HT-29 (cell line): ENCODE measurements around the gene TEKT1. TPM values are rescaled to one million over a fixed set of nuclear protein-coding genes. Genes with fewer than 3 reads are reported as not detected.
"Not testable (repeated sequence)": the region's sequence is repeated elsewhere in the genome, so short reads cannot be mapped to it uniquely, and the experiment has no call there.

Source experiments
- DNase-seq: peaks from one replicate; pipeline ENCODE4 v3.0.0-alpha.2; 2015; ENCODE audit warnings: low spot score
- total RNA-seq: library from RNA; depleted of rRNA; stranded (reverse); fragments of >200 nt; shearing (Covaris generic); gene quantifications from 2 replicates; pipeline ENCODE4 v1.2.3, GENCODE V29; 2014

TEKT1 gene
- total RNA-seq, 1 experiment from 2014 or later, result not detected

DNA sequence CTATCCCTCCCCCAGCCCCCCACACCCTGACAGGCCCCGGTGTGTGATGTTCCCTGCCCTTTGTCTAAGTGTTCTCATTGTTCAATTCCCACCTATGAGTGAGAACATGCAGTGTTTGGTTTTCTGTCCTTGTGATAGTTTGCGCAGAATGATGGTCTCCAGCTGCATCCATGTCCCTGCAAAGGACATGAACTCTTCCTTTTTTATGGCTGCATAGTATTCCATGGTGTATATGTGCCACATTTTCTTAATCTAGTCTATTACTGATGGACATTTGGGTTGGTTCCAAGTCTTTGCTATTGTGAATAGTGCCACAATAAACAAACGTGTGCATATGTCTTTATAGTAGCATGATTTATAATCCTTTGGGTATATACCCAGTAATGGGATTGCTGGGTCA lies 15.2 kb downstream of the TEKT1 start:
- not testable (repeated sequence) for DNase-seq

DNA sequence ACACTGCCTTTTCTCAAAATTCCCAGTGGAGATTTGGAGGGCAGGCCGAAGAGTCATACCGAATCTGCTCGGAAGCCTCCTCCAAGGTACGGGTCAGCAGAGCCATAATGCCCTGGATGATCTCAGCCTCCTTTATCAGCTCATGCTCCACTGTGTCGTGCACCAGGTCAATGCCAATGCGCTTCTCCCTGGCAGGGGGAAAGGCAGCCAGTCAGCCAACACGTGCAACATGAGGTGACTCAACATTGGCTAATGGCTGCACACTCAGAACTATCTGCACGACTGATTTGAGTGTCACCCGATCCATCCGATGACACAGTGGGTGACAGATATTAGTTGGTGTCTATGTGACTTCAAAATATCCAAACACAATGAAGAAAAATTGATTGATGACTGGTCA lies 15.8 kb downstream of the TEKT1 start:
- DNase-seq, result no peak

DNA sequence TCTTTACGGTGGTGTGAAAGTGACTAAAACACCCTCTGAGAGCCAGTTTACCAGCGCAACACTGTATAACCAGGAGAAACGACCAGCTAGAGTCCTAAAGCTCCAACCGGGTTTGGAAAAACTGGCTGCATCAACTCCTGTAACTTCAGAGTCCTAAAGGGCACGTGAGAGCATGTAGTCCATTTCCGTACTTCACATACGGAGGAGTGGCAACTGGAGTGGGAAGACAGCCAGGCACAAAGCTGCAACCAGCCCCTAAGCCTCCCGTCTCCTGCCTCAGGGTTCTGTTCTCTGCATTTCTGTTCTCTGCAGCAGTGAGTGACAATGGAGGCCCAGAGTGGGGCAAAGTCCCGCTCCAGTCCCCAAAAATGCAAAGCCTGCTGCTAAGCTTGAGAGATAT lies 19.2 kb downstream of the TEKT1 start:
- no peak for DNase-seq

DNA sequence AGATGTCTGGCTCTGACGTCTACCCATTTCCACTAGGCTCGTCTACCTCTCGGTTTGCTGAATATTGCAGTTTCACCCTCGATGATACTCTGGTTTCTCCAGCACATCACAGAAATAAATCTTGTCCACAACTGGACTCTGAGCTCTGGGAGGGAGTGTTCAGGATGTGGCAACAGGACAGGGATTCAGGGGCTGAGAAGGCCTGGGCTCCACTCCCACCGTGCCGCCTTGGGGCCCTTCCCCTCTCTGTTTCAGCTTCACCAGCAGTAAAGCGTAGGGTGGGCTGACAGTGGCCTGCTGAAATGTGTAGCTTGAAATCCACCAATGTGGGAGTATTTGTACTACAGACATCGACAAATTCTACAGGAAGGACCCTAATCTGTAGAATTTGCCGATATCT lies 20.0 kb downstream of the TEKT1 start:
- no peak for DNase-seq

DNA sequence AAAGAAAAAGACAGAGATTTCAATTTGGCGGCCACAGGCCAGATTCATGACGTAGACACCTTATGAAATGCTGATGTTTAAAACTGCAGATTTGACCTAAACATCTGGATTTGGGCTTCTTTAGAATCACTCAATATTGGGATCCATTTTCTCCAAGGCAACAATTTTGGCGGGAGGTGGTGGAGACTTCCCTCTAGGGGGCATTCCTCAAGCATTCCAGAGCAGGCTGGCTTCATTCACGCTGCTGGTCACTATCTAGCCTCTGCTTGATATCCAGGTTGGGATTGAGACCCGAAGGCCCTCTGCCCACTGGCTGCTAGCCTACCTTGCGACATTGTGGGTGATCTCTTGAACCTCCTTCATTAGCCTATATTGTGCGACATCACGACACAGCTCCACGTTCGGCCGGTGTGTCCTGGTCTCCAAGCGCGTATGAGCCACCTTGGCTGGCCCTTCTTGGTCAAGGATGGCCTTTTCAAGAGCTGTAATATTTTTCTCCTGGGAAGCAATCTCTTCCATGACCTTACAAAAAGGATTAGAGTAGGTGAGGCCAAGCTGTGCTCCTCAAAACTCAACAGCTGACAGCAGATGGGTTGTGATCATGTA lies 31.0 kb downstream of the TEKT1 start:
- DNase-seq, result no peak

DNA sequence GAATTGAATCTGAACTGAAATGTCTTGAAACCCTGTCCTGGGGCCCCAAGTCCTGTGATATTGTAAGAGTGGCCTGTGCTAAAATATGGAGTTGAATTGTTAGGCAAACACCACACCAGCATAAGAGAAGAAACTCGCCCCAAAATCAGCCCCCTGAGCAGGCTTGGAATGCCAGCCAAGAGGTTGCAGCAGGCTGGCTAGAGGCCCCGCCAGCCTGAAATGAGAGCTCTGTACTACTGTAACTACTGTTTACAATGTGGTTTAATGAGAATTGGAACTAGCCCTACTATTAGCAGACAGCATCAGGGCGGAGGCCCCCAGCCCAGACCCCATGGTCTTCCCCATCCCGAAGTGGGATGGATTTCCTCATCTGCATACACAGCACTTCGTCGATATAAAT lies 31.8 kb downstream of the TEKT1 start:
- DNase-seq, result no peak

DNA sequence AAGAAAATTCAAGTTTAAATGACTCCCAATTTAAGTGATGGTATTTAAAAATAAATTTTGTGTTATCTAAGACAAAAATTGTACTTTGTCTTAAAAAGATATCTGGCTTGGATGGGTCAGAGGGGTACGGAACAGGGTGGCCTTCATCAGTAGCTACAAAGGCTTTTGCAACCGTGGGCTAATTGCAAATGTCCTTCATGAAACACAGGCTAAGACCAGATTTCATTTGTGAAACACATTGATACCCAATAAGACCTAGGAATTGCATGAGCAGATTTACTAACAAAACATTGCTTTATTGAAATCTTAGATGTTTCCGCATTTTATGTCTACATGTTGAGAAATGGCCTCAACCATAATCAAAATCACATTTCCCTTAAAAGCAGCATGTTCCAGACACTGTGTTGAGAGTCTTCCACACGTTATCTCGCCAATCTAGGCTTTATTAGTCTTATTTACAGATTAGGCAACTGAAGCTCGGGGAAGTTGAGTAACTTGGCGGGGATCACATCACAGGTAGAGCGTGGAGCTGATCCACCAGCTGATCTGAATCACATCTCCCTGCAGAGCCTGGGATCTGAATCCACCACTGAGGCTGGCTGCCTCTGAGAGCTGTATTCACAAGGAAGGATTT lies 33.7 kb downstream of the TEKT1 start:
- DNase-seq, result no peak

DNA sequence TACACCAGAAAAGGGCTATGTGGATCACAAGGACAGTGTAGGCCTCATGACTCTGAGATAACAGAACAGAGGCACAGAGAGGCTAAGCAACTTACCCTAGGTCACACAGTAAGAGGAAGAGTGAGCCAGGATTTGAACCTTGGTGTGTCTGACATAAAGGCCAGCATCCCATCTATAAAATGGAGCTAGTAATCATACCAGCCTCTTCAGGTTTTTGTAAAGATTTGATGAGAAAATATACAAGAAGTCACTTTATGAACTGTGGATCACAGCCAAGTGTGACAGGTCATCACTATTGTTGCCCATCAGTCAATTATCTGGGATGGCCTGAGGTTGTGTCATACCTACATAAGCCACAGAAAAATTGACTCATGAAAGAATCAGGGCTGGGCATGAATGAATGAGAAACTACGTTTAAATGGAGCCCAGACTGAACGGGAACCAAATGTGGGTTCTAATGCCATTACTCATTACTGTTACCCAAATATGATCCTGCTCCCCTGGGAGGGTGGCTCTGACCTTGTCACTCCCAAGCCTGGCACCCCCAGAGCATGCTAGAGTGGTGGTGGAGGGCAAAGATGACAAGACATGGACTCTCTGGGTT lies 34.5 kb downstream of the TEKT1 start:
- no peak for DNase-seq

DNA sequence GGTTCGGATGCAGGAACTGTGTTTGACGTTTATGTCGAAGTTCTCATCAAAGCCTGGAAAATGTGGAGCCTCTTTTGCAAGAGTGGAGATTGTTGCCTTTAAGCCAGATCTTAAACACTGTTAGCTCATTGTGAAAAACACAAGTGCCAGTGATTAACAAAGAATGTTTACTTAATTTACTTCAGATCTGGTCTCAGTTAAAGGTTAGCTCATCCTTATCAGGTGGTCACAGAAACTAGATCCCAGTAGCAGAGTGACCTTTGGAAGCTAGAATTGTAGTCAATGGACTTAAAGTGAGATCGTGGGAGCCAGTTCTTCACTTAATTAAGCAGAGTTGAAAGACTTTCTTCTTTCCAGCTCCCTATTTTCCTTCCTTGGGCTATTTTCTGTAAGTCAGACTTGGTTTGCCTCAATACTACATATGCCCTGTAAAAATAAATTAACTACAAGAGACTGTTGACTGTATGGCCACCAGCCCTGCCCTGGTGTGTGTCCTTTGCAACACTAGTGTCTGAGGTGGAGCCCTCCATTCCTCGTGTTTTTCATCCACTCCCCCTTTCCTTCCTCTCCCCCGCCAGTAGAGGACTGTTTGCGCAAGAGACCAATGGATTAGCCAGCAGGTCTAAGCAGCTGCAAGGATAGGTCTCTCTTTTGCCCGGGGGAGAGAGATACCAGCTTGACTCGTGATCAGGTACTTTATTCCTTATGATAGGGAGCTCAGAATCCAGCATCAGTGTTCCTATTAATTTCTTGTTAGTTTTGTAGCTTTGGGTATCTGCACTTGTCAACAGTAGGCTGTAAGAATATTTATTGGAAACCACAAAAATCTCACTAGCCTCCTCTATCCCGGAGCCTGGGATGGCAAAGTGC lies 35.3 kb downstream of the TEKT1 start:
- no peak for DNase-seq

DNA sequence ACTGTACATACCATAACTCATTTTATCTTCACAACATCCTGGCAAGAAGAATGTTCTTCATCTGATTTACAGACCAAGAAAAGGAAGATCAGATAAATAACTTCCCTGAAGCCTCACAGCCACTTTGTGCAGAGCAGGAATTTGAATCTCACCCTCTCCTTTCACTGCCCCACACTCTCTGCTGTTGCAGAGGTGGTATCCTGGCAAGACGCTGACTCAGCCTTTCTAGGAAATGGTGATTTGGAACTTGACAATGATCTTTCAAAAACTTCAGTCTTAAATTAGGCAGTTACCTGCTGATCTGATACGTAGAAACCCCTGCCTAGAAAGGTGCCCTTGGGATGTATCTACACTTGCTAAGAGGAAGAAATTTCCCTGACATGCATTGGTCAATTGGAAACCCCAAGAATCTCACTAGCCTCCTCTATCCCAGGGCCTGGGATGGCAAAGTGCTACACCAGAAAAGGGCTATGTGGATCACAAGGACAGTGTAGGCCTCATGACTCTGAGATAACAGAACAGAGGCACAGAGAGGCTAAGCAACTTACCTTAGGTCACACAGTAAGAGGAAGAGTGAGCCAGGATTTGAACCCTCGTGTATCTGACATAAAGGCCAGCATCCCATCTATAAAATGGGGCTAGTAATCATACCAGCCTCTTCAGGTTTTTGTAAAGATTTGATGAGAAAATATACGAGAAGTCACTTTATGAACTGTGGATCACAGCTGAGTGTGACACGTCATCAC lies 37.6 kb downstream of the TEKT1 start:
- DNase-seq, result no peak

DNA sequence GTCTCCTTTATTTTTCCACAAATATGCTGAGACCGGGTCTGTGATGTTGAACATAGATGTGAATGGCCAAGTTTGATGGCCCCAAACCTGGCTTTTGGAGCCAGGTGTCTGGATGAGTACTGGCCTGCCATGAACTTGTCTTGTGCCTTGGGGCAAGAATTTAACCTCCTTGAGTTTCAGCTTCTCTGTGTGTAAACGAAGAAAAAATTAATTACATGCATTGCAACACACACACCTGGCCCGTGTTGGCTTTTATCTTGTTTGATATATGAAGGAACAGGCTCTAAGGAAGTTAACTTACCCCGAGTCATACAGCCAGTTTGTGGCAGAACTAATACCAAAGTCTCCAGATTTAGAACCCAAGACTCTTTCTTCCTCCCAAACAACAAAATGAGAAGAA lies 42.4 kb downstream of the TEKT1 start:
- DNase-seq, result no peak

DNA sequence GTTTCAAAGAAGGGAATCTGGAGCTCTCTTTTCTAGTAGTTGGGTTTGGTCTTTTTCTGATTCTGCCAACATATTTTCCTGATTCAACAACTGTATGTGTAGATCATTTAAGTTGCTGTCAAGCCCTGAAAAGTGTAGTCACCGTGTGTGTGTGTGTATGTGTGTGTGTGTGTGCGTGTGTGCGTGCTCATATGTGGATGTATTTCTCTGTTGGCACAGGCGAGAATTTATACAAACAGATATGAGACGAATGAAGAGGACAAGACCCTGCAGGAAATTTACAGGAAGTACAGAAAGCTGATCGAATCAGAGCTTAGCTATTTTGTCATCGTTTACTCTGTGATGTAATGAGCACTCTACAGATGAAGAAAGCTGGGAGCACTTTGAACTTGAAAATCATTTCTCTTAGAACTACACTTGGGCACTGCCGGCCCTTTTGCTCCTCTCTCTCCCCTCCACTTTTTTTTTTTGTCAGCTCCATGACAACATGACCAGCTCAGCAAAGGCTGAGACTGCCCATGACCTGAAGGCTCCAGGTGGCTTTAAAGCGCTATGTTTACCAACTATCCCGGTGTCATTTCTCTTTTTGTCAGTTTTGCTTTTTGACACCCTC lies 44.3 kb downstream of the TEKT1 start:
- DNase-seq, result no peak

DNA sequence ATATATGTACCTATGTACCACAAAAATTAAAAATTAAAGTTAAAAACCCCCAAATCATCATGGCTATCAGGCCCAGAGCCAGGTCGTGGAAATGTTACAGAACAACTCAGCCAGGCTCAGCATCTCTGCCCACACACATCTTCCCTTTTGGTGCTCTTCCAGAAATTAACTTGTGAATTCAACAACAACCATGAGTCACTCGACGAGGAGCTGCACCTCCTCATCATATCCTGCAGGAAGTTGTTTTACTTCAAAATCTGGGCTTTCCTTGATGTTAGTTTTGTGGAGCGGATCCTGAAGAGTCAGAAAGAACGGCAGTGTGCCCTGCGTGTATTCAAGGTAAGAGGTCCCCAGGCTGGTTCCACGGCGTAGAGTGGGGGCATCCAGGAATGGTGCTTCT lies 44.9 kb downstream of the TEKT1 start:
- no peak for DNase-seq

DNA sequence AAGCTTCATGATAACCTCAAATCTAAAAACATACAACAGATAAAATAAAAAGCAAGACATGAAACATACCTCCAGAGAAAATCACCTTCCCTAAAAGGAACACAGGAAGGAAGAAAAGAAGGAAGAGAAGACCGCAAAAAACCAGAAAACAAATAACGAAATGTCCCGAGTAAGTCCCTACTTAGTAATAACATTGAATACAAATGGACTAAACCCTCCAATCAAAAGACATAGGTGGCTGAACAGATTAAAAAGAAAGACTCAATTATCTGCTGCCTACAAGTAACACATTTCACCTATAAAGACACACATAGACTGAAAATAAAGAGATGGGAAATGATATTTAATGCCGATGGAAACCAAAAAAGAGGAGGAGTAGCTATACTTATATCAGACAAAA lies 49.3 kb downstream of the TEKT1 start:
- DNase-seq, result no peak

DNA sequence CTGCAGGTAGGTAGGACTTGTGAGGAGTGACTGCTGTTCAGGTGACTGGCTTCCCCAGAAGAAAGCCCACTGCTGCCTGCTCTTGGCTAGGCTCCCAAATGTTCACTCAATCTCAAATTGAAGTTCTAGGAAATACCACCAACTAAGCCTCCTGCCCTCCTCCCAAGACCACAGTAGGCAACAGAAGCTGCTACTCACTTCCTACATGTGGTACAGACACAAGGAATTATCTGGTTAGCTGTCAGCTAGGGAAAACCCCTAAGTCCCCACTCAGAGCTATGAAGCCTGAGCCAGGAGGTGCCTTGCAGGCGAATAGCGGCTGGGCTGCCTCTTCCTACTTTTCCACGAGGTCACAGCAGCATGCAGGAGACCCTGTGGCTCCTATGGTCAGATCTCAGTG lies 50.6 kb downstream of the TEKT1 start:
- DNase-seq, result no peak

DNA sequence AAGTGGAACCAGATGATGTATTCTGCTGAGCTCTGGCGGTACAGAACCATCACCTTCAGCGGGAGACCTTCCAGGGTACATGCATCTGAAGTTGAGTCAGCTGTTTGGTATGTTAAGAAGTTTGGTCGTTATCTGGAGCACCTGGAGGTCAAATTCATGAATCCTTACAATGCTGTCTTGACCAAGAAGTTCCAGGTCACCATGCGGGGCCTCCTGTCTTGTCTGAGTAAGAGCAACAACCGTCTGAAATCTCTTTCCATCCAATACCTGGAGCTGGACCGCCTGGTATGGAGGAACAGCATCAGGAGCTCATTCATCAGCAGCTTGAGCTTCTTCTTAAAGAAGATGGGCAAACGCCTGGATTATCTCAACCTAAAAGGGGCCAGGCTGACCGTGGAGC lies 51.5 kb downstream of the TEKT1 start:
- no peak for DNase-seq

DNA sequence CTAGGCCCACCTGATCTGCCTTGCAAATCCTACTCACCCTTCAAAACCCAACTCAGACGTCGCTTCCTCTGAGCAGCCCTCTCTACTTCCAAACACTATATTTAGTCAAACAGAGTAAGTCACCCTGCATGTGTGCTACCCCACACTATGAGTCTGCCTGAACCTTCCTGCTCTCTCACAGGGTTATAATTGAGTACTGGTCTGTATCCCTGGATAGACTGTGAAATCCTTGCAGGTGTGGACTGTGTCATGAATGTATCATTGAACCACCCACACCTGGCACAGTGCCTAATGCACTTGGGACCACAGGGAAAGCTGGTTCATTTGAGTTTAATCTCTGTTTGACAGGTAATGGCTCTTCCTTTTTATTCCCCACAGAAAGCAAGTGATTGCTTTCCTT lies 52.1 kb downstream of the TEKT1 start:
- DNase-seq, result no peak

DNA sequence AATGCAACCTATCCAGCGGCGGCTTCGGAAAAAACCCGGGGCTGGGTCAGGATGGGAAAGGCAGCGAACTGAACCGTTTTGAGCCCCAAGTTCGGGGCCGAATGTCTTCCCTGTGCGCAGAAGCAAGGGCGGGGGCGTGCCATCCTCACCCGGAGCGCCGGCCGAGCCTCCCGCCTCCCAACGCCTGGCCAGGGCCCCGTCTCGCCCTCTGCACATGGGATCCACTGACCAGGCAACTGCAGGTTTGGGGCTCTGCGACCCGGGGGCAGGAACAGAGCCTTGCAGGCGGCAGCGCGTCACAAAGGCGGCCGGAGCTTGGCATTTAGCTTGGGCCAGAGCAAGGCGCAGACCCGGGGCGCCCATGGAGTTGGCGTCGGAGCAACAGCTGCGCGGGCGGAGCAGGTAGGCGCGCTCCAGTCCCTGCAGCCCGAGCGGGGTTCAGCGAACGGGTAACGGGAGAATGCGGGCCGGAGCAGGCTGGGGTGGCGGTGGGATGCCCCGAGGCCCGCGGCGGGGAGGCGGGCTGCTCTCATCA lies 55.6 kb downstream of the TEKT1 start, which contains the start of gene FBXO39:
Gene FBXO39, plus strand, starts transcription at position 345 of the 535 bp plus-strand sequence. CDS start 3,654 bp downstream, outside the sequence.
- DNase-seq, result no peak

DNA sequence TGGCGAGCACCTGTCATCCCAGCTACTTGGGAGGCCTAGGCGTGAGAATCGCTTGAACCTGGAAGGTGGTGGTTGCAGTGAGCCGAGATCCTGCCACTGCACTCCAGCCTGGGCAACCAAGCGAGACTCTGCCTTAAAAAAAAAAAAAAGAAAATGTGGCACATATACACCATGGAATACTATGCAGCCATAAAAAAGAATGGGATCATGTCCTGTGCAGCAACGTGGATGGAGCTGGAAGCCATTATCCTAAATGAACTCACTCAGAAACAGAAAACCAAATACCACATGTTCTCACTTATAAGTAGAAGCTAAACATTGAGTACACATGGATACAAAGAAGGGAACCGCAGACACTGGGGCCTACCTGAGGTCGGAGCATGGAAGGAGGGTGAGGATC lies 56.6 kb downstream of the TEKT1 start:
- DNase-seq, result not testable (repeated sequence)

DNA sequence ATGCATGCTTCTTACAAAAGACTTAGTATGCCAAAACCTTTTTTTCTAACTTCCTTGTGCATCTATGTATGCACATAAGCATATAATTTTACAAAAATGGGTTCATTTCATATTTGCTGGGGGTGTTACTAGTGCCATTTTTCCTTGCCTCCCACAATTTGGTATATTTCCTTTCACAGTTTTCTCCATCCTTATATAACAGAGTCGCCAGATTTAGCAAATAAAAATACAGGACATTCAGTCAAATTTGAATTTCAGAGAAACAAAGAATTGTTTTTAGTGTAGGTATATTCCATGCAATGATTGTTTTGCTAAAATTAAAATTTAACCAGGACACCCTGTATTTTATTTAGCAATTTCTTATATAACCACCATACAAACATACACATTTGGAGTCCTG lies 59.5 kb downstream of the TEKT1 start:
- no peak for DNase-seq

DNA sequence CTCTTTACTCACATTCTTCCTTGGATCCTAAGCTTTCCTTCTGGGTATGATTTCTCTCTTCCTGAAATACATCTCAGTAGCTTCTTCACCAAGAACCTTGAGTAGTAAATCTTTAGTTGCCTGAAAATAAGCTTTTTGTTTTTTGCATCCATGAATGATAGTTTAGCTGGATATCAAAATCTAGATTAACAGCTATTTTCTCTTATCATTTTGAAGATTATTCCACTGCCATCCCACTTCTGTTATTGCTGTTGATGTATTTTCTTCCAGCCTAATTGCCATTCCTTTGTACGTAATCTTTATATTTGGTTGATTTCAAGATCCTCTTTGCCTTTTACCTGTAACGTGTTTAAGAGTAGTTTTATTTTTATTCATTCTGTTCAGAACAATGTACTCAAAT lies 63.1 kb downstream of the TEKT1 start:
- no peak for DNase-seq
